GM18505 (cell line): Measurements from ENCODE around the gene FLVCR1.
"Not testable (repeated sequence)": the region's sequence is repeated elsewhere in the genome, so short reads cannot be mapped to it uniquely, and the experiment has no call there.

Experiments used
- ATAC-seq: cut with Tn5 transposase; IDR thresholded peaks from one replicate; pipeline ENCODE4 v1.9.1; 2021; ENCODE audit not compliant: unreplicated experiment
- POLR2A ChIP-seq: IDR thresholded peaks from 4 replicates; pipeline ENCODE4 v1.6.1; 2011; ENCODE audit warnings: borderline replicate concordance; ENCODE audit not compliant: insufficient read depth, insufficient read length; ENCODE audit errors: extremely low read depth

Gene FLVCR1

DNA sequence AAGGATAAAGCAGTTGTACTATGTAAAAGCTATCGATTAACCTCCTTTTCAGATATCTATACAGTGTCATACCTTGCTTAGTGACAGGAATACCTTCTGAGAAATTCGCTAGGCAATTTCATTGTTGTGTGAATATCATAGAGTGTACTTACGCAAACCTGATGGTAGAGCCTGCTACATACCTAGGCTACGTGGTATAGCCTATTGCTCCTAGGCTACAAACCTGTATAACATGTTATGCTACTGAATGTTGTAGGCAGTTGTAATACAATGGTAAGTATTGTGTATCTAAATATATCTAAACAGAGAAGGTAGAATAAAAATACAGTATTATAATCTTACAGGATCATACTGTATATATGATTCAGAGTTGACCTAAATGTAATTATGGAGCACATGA, 26.5 kb downstream of the FLVCR1 start:
- ATAC-seq: no peak
- TF ChIP-seq POLR2A: no peak

GRCh38 chr1:212892108-212892507, 34.0 kb downstream of the FLVCR1 start:
- ATAC-seq: no peak
- TF ChIP-seq POLR2A: no peak

DNA sequence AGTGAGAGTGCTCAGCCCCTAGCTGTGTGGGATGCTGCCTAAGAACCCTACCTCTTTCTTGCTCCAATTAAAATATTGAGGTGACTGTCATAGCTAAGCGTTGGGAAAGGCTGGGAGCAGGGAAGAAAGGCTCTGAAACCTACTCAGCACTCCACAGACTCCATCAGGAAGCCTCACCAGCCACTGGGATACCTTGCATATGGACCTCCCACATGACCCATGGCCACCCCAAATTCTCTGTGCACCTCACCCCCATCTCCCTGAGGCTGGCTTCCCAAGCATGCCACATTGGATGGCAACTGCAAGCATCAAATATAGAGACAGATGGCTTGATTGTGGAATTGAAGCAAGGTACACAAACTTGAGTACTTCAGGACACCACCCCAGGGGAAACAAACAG, 41.8 kb downstream of the FLVCR1 start:
- no peak for ATAC-seq
- no peak for TF ChIP-seq POLR2A

GRCh38 chr1:212901290-212901689, 43.2 kb downstream of the FLVCR1 start:
- no peak for TF ChIP-seq POLR2A
- no peak for ATAC-seq

- TF ChIP-seq POLR2A: no peak
- no peak for ATAC-seq
Observed at GRCh38 chr1:212902054-212902453, 44.0 kb downstream of the FLVCR1 start.

DNA sequence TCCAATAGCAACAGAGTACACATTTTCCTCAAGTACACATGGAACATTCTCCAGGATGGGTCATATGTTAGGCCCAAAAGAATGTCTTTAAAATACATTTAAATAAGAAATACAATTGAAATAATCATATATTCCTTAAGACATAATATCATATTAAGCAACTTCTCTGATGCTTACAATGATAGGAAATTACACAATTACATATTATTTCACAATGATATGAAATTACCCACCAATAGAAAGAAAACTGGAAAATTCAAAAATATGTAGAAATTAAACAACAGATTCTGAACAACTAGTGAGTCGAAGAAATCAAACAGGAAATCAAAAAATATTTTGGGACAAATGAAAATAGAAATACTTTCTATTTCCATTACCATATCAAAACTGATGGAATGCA, 45.6 kb downstream of the FLVCR1 start:
- no peak for TF ChIP-seq POLR2A
- no peak for ATAC-seq

GRCh38 chr1:212908071-212908470, 50.0 kb downstream of the FLVCR1 start:
- not testable (repeated sequence) for ATAC-seq

DNA sequence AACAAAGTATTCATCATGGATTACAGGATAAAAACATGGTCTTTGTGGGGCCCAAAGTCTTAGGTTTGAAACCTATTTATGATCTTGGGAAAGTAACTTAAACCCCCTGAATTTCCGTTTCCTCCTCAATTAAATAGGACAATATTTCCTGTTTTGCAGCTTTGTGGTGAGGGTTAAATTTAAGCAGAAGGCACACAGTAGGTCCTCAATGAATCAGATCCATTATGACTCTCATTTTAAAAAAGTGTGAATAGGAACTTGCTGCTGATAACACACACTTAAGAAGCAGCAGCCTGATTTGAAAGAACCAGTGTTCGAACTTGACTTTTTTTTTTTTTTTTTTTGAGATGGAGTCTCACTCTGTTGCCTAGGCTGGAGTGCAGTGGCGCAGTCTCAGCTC, 50.9 kb downstream of the FLVCR1 start:
- no peak for ATAC-seq
- no peak for TF ChIP-seq POLR2A

DNA sequence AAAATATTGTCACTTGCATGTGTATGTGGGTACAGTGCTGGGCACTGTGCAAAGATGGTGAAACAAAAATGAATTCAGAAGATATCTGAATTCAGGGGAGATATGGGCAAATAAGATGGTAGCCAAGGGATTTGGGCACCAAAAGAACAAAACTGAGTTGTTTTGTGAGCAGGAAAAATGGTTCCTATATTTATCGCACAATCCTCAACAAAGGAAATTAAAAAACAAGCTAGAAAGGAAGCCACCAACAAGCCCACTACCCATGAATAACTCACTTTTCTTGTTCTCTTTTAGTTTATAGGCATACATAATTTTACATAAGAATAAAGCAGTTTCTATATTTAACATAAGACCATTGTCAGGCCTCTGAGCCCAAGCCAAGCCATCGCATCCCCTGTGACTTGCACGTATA, 51.6 kb downstream of the FLVCR1 start:
- TF ChIP-seq POLR2A: no peak
- ATAC-seq: no peak

GRCh38 chr1:212910213-212910612, 52.1 kb downstream of the FLVCR1 start:
- not testable (repeated sequence) for ATAC-seq

GRCh38 chr1:212913638-212914037, 55.6 kb downstream of the FLVCR1 start:
- not testable (repeated sequence) for ATAC-seq

- ATAC-seq: not testable (repeated sequence)
Observed at GRCh38 chr1:212914110-212914509, 56.0 kb downstream of the FLVCR1 start.

GRCh38 chr1:212914789-212915188, 56.7 kb downstream of the FLVCR1 start:
- no peak for ATAC-seq
- TF ChIP-seq POLR2A: no peak

DNA sequence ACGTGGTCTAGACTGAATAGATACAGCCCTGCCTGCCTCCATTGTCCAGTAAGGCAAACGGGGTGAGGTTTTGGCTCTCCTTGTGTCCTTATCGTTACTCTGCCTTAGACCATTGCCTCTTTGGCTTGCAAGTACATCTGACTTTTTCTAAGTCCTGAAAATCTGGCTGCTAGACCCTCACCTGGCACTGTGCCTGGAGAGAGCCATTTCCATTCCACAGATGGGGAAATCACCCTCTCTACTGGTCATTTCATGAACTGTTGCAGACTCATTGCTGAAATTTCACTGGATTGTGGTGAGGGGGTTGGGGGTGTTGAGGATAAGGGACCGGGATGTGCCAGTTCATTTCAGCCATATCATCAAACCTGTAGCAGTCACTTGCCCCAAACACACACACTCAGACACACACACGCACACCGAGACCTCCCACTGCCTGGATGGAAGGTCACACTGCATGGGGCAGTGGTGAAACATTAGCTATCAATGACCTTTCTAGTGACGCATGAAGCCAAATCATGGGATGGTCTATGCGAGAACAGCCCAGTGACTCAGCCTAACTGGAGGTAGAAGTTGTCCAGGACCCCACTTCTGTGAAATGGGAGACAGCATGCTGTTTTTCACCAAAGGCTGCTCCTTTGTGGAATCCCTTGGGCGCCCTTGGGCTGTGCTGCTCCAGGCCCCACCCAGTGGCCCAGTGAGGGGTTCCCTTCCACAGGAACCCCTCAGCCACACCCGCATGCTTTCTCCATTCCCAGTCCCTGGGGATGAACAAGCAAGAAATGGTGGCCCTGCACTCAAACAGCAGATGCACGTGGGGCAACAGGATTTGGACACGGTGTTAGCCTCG, 57.4 kb downstream of the FLVCR1 start:
- no peak for ATAC-seq
- TF ChIP-seq POLR2A: no peak

DNA sequence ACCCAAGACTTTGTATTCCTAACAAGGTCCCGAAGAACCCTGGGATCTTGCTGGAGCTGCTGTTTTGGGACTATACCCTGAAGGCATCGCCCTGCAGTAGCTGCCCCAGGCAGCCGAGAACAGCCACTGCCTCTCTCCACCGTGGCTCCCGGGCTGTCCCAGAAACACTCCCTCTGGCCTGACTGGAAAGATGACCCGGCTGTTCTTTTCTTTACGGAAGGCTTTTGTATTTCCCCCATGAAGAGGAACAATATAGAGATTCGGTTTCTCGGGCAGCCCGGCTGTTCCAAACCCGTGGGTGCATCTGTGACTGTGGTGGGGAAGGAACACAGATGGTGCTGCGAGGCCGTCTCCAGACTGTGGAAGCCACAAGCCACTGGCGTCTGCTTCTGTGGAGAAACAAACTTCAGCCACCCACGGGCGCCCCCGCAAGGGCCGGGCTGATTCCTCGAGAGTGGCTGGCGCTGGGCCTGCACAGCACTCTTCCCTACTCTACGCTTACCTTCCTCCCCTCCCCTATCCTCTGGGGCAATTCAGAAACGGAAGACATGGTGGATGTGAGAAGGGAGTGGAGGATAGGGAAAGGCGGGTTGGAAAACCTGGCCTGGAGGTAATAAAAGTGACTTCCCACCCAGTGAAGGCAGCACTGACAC, 58.5 kb downstream of the FLVCR1 start:
- TF ChIP-seq POLR2A: no peak
- no peak for ATAC-seq
